GM18505 (cell line): Measurements from ENCODE around the gene ZNF524.

Experiments
- ATAC-seq: cut with Tn5 transposase; IDR thresholded peaks from one replicate; pipeline ENCODE4 v1.9.1; 2021; ENCODE audit not compliant: unreplicated experiment
- POLR2A ChIP-seq: IDR thresholded peaks from 4 replicates; pipeline ENCODE4 v1.6.1; 2011; ENCODE audit warnings: borderline replicate concordance; ENCODE audit not compliant: insufficient read depth, insufficient read length; ENCODE audit errors: extremely low read depth

Gene ZNF524

GRCh38 chr19:55614711-55615542, 14.8 kb downstream of the ZNF524 start:
- ATAC-seq, result no peak

GRCh38 chr19:55615543-55616394, 15.7 kb downstream of the ZNF524 start:
- ATAC-seq, result no peak
- TF ChIP-seq POLR2A, result no peak

More at GRCh38 chr19:55614711-55615542, 14.8 kb downstream of the ZNF524 start:
- TF ChIP-seq POLR2A, result no peak

GRCh38 chr19:55616395-55616875, 16.3 kb downstream of the ZNF524 start:
- no peak for ATAC-seq
- no peak for TF ChIP-seq POLR2A

- TF ChIP-seq POLR2A, result no peak
- no peak for ATAC-seq
Measured at GRCh38 chr19:55617426-55617825, 17.3 kb downstream of the ZNF524 start.

- no peak for TF ChIP-seq POLR2A
Measured at GRCh38 chr19:55618426-55618825, 18.3 kb downstream of the ZNF524 start.

GRCh38 chr19:55619286-55619685, 19.2 kb downstream of the ZNF524 start:
- TF ChIP-seq POLR2A, result no peak
- ATAC-seq, result no peak

More at GRCh38 chr19:55618426-55618825, 18.3 kb downstream of the ZNF524 start:
- ATAC-seq, result no peak

- ATAC-seq, result no peak
- TF ChIP-seq POLR2A, result no peak
Measured at GRCh38 chr19:55620410-55621204, 20.5 kb downstream of the ZNF524 start.

- no peak for ATAC-seq
- TF ChIP-seq POLR2A, result no peak
Measured at GRCh38 chr19:55621205-55621672, 21.2 kb downstream of the ZNF524 start.

GRCh38 chr19:55621673-55622231, 21.7 kb downstream of the ZNF524 start:
- TF ChIP-seq POLR2A, result no peak
- ATAC-seq, result no peak

- no peak for TF ChIP-seq POLR2A
- ATAC-seq, result no peak
Measured at GRCh38 chr19:55622242-55622969, 22.3 kb downstream of the ZNF524 start.

GRCh38 chr19:55623130-55623529, 23.0 kb downstream of the ZNF524 start:
- no peak for TF ChIP-seq POLR2A
- no peak for ATAC-seq

GRCh38 chr19:55623561-55623960, 23.5 kb downstream of the ZNF524 start:
- no peak for ATAC-seq
- no peak for TF ChIP-seq POLR2A
